Activated CD4-positive, alpha-beta T cell treated with anti-CD3 and anti-CD28 coated beads for 48 hours (primary cell): ENCODE results near the gene OTUB2.

Source experiments
- DNase-seq: peaks from one replicate; pipeline ENCODE4 v3.0.0-alpha.2; 2020

OTUB2 gene

DNA sequence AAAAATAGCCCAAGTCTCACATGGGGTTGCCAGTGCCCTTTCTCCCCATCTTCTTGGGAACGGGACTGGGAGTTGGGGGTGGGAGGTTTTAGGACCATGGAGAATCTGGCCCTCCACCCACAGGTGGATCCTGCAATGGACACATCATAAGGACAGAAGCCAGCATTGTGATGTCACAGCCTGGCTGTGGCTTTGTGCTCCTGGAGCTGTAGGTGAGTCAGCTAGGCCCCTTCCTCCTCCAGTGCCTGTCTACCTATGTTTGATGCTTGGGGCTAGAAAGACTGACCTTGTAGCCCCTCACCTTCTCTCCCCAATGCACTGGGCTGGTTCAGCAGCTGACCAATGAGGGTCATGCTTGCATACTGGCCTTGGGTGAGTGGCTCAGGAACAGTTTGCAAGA, 29.1 kb upstream of the OTUB2 start, which contains the start of gene CCDC197:
TSS of gene CCDC197 (plus strand) at position 220 of the 400 bp plus-strand sequence. CDS start 831 bp downstream, outside the sequence.
- peak; percentile 46 for DNase-seq

- no peak for DNase-seq
Observed at GRCh38 chr14:93997916-93998870, 27.9 kb upstream of the OTUB2 start.

GRCh38 chr14:93998871-93999403, 27.2 kb upstream of the OTUB2 start:
- DNase-seq = no peak

DNA sequence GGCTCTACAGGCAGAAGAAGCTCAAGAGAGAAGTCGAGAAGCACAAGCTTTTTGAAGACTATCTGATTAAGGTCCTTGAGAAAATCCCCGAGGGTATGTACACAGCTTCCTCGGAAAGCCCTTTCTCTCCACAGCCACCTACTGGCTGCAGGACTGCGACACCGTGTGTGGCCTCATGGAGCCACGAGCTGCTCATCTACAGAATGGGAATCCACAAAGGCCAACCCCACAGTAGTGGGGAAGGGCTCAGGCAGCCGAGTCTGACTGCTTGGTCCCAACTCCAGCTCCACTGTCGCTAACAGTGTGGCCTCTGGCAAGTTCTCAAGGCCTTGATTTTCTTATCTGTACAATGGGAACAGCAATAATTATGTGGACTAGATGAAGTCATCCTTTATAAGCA, 26.6 kb upstream of the OTUB2 start:
- DNase-seq = no peak

GRCh38 chr14:94000267-94000666, 25.9 kb upstream of the OTUB2 start:
- no peak for DNase-seq

- DNase-seq = no peak
Observed at GRCh38 chr14:94001016-94001415, 25.1 kb upstream of the OTUB2 start.

GRCh38 chr14:94001501-94002396, 24.4 kb upstream of the OTUB2 start:
- peak; percentile 69 for DNase-seq

GRCh38 chr14:94003397-94003796, 22.7 kb upstream of the OTUB2 start:
- no peak for DNase-seq

DNA sequence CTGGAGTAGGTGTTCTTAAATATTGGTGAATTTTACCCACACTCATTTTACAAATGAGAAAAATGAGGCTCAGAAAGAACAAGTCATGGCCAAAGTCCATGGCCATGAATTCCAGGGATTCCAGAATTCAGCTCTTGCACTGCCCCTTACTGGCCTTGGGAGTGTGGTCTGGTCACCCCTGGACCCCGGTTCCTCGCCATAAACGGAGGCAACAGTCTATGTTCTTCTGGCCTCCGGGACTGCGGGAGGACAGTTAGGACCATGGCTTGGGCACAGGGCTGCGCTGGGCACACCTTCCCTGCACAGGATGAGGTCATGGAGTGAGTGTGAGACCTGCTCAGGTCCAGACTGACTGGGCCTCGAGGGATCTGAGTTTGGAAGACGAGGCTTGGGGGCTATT, 22.1 kb upstream of the OTUB2 start:
- no peak for DNase-seq

GRCh38 chr14:94005324-94006073, 20.6 kb upstream of the OTUB2 start:
- DNase-seq = peak; percentile 49

- DNase-seq = no peak
Observed at GRCh38 chr14:94008234-94008633, 17.9 kb upstream of the OTUB2 start.

- DNase-seq = no peak
Observed at GRCh38 chr14:94009767-94010166, 16.4 kb upstream of the OTUB2 start.

GRCh38 chr14:94010625-94011024, 15.5 kb upstream of the OTUB2 start:
- DNase-seq = no peak

DNA sequence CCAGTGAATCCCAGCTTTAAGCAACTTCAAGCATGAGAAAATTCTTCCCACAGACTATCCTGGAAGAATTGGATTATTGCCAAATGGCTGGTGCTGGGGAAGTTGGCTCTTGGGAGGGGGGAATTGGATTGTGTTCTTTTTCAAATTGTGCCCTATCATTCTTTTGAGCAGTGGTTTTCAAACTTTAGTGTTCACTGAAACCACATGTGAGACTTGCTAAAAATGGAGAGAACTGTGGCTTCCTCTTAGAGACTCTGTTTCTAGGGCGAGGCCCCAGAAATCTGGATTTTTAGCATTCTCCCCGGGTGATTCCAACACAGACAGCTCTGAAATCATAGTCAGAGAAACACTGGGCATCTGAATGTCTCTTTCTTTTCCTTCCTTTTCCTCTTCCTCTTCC, 14.3 kb upstream of the OTUB2 start:
- DNase-seq = no peak

DNA sequence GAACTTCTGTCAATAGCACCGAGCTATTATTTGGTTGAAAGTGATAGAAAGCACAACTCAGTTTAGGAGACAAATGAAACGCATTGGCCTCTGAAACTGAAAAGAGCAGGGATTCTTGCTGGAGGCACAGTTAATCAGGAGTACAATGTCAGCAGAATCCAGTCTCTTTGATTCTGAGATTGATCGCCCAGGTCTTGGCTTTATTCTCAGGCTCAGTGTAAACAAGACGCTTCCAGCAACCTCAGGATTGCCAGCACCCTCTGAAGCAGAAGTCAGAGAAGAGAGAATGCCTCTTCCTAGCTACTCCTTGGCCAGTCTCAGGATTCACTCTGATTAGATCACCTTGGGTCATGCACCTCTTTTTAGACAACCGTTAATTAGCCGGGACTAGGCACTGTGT, 11.8 kb upstream of the OTUB2 start:
- no peak for DNase-seq

DNA sequence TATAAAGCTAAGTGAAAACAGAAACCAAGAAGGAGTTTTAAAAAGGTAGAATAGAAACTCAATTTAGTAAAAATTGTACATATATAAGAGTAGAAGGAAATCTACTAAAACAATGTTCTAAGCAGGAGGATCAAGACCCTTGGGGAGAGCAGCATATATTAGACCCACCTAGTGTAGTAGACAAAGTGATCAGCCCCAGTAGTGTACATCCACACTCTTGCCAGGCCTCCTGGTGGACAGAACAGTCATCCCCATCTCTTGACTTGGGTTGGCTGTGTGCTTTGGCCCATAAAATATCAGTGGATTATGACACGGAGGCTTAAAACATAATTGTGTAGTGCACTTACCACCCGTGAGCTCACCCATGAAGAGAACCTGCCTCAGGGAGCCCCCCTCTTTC, 10.9 kb upstream of the OTUB2 start:
- no peak for DNase-seq

- DNase-seq = no peak
Observed at GRCh38 chr14:94016446-94016976, 9.6 kb upstream of the OTUB2 start.

DNA sequence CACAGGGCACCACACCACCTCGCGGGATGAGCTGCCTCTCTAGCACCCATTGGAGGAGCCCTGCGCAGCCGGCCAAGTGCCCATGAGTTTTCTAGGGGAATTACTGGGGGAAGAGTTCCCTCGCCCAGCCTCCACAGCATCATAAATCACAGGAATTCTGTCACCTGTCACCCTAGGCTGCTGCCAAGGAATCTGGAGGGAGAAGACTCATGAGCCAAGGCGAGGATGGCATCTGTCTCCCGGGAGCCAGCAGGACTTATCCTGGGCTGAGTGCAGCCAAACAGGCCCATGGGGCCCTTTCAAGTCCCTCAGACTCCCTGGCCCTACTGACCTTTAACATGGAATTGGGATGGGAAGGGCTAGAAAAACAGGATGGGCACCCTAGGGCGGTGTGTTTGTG, 7.8 kb upstream of the OTUB2 start:
- DNase-seq = no peak

DNA sequence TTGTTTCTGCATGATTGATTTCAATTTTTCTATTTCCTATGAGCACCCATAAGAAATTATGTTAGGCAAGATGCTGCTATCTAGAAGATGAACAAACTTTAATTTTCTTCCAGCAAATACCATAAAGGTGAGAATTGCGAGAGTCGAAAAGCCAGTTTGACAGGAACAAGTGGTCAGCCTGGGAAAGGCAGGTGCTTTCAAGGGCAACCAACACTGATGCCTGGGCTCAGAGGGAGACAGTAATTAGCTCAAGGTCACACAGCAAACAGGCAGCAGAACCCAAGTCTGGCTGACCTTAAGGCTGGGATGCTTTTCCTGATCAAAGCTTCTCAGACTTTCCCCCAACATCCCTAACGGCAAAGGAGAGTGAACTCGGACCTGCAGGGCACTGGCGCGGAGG, 6.8 kb upstream of the OTUB2 start:
- no peak for DNase-seq

DNA sequence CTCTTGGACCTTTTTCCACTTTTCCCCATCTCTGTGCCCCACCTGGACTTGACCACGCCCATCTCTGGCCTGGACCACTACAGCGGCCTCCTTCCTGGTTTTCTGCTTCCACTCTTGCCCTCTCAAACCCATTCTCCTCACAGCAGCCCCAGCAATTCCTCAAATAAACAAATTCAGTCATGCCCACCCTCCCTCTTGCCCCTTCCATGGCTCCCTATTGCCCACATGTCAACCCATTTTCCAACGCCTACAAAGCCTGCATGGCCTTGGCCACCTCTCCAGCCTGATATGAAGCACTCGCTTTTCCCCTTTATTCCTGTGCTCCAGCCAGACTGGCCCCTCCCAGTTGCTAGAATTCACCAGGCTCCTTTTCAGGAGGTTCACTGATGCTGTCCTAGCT, 5.9 kb upstream of the OTUB2 start:
- DNase-seq = no peak

- DNase-seq = no peak
Observed at GRCh38 chr14:94021001-94021400, 5.1 kb upstream of the OTUB2 start.

DNA sequence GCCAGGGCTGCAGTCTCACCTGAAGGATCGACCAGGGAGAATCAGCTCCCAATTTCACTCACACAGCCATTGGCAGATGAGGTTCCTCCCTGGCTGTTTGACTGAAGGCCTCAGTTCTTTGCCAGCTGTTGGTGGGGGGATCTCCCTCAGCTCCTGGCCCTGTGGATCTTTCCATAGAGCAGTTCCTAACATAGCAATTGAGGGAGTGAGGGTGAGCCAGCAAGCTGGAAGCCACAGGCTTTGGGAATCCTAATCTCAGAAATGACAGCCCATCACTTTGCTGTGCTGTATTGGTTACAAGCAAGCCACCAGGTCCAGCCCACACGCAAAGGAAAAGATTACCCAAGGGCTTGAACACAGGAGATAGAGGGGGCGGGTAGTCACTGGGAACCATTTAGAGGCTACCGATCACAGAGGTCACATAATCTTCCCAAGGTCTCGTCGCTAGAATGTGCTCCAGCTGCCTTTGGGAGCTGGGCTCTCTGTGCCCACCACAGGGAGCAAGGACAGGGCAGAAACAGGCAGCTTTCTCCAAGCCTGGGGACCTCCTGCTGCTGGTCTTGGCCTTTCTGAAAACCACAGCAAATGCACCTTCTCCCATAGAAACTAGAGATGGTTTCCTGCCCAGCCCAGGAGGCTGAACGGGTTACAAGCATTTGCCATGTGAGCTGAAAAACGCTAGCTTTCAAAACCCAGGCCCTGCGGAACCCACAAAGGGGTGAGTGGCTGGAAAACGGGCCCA, 4.6 kb upstream of the OTUB2 start:
- peak; percentile 50 for DNase-seq
